Fibroblast of the aortic adventitia (primary cell): ENCODE measurements around the gene CORO6. TPM values are rescaled to one million over a fixed set of nuclear protein-coding genes. Genes with fewer than 3 reads are reported as not detected.
A peak's percentile ranks its signal among the peaks of the same experiment; 100 is the strongest.

Source experiments
- DNase-seq: peaks from one replicate; pipeline ENCODE4 v3.0.0-alpha.2; 2010; ENCODE audit warnings: low read depth
- H3K4me3 ChIP-seq: 2 replicates; pipeline ENCODE4 v1.5.1; 2011; ENCODE audit warnings: low read depth, mild to moderate bottlenecking, control low read depth, low read length, moderate library complexity
- CTCF ChIP-seq: IDR thresholded peaks from 2 replicates; pipeline ENCODE4 v1.5.1; 2011; ENCODE audit warnings: mild to moderate bottlenecking, low read length, control low read depth, inconsistent platforms; ENCODE audit not compliant: insufficient read depth
- total RNA-seq: library from RNA; depleted of rRNA; stranded (reverse); fragments of >200 nt; gene quantifications from 2 replicates; pipeline ENCODE4 v1.2.3, GENCODE V29; 2012; ENCODE audit warnings: low replicate concordance

The CORO6 gene
- total RNA-seq, 1 donor = 8.3 TPM

GRCh38 chr17:29619251-29619650, 3.5 kb downstream of the CORO6 start:
- no peak overlapping the region for H3K4me3 ChIP-seq
- DNase-seq = peak; percentile 33
- TF ChIP-seq CTCF = no peak

- no peak overlapping the region for H3K4me3 ChIP-seq
- TF ChIP-seq CTCF = no peak
- no peak for DNase-seq
These were observed 4.2 kb downstream of the CORO6 start for GRCh38 chr17:29618272-29619065.

GRCh38 chr17:29617481-29618271, 5.0 kb downstream of the CORO6 start:
- DNase-seq = peak; percentile 45
- TF ChIP-seq CTCF = peak; percentile 53
- no peak overlapping the region for H3K4me3 ChIP-seq

- TF ChIP-seq CTCF = peak; percentile 53
- H3K4me3 ChIP-seq = no peak overlapping the region
- peak; percentile 39 for DNase-seq
These were observed 5.6 kb downstream of the CORO6 start for GRCh38 chr17:29617125-29617480.

GRCh38 chr17:29616300-29617048, 6.2 kb downstream of the CORO6 start:
- no peak overlapping the region for H3K4me3 ChIP-seq
- no peak for TF ChIP-seq CTCF
- no peak for DNase-seq

- DNase-seq = peak; percentile 74
- peak overlapping the region; percentile 49 for H3K4me3 ChIP-seq
These were observed 7.0 kb downstream of the CORO6 start for GRCh38 chr17:29615492-29616299.

More at GRCh38 chr17:29615492-29616299, 7.0 kb downstream of the CORO6 start:
- TF ChIP-seq CTCF = no peak
